ENCODE measurements around the gene DMRT3.

DNA sequence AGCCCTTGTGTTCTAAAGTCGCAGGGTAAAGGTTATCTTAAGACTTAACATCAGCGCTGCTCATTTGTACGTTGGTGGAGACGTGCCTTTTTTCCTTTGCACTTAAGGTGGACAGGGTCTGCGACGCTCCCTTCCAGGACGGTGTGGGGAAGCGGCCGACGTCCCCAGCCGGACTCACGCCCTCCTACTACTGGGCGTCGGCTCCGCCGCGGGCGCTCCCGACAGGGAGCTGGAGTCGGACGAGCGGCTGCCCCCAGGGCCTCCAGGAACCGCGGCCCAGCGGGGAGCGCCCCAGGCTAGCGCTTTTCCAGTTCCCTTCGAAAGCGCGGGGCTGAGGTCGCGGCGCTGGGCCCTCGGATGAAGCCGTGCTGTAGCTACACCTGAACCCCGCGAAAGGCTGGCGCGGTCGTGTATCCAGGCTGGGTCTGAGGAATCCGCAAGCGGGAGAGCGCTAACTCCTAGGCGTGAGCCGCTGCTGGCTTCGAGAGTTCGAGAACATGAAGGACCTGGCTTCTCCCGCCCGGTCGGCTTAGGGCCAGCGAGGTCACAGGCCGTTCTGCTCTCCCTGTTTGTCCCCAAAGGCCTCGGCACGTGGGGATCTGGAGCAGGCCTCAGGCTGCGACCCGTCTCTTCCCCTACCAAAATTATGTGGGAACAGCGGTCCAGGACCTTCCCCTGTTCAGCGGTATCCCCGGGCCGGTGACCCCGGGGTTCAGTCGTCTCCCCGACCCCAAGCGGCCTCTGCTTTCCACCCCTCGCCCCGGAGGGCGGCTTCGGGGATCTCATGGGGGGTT lies 3.8 kb upstream of the DMRT3 start:
- TF ChIP-seq, protein P1, sequence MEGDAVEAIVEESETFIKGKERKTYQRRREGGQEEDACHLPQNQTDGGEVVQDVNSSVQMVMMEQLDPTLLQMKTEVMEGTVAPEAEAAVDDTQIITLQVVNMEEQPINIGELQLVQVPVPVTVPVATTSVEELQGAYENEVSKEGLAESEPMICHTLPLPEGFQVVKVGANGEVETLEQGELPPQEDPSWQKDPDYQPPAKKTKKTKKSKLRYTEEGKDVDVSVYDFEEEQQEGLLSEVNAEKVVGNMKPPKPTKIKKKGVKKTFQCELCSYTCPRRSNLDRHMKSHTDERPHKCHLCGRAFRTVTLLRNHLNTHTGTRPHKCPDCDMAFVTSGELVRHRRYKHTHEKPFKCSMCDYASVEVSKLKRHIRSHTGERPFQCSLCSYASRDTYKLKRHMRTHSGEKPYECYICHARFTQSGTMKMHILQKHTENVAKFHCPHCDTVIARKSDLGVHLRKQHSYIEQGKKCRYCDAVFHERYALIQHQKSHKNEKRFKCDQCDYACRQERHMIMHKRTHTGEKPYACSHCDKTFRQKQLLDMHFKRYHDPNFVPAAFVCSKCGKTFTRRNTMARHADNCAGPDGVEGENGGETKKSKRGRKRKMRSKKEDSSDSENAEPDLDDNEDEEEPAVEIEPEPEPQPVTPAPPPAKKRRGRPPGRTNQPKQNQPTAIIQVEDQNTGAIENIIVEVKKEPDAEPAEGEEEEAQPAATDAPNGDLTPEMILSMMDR (IDR thresholded peaks at IDR 0.05): no peak
- no peak for TF ChIP-seq POLR2A (IDR thresholded peaks at IDR 0.05)

Measured in thyroid gland (tissue), 4 donors.